IPS DF 6.9 (cell line): ENCODE data around the gene PASK.

Experiments used
- DNase-seq: peaks from one replicate; pipeline ENCODE4 v3.0.0-alpha.2; 2013; ENCODE audit warnings: low read depth, low spot score
- H3K27ac ChIP-seq: one replicate; pipeline ENCODE4 v1.5.1; 2013; ENCODE audit warnings: low read length, control low read depth
- H3K27me3 ChIP-seq: 2 replicates; pipeline ENCODE4 v1.6.1; 2013; ENCODE audit warnings: mild to moderate bottlenecking, low read length; ENCODE audit not compliant: control insufficient read depth, insufficient read depth
- H3K36me3 ChIP-seq: 2 replicates; pipeline ENCODE4 v1.6.1; 2013; ENCODE audit warnings: low read length; ENCODE audit not compliant: control insufficient read depth, insufficient read depth
- H3K4me1 ChIP-seq: 2 replicates; pipeline ENCODE4 v1.6.1; 2013; ENCODE audit warnings: low read length; ENCODE audit not compliant: control insufficient read depth, insufficient read depth
- H3K4me3 ChIP-seq: 2 replicates; pipeline ENCODE4 v1.5.1; 2013; ENCODE audit warnings: mild to moderate bottlenecking, low read length
- H3K9me3 ChIP-seq: 2 replicates; pipeline ENCODE4 v1.6.1; 2013; ENCODE audit warnings: low read length, inconsistent platforms; ENCODE audit not compliant: control insufficient read depth, insufficient read depth
- WGBS: extraction: QIAGEN DNeasy Blood & Tissue Kit; methylation state at CpG from one replicate; pipeline ENCODE4 v1.1.7; 2013; ENCODE audit warnings: mixed read lengths, missing lambda C conversion rate; ENCODE audit not compliant: insufficient read length, insufficient coverage; 5-methylcytosine and 5-hydroxymethylcytosine counted together

The PASK gene

DNA sequence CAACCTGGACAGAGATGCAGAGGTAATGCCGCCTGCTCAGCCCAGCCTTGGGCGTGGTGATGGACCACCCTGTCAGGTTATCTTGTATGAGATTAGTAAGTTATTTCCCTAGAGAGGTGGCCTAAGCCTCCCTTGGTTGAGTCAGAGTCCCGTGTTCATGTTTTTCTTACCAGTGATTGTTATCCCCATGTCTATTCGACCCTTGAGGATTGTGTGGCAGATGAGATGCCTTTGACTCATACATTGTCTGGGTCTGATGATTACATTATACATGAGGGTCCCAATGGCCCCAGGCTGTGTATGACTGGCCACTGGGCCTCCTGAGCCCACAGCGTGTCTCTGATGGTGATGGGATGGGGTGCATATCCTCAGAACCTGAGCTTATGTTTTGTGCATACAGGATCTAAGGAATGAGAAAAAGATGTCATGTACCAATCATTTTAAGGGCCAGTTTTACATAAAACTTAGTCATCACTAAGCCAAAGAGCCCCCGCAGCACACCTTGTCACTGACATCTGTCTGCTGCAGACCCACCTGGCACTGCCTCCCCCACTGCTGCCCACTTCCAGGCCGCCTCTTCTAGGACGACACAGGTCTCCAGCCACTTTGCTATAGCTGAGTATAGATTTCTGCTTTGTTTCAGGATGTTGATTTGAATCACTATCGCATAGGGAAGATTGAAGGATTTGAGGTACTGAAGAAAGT lies 8.7 kb upstream of the PASK start:
- no peaks in the 10 kb centered on the region for H3K9me3 ChIP-seq
- no peak overlapping the region for H3K4me3 ChIP-seq
- WGBS = no CpG with 5 or more reads among the region's 9 CpGs
- no peaks in the 10 kb centered on the region for H3K27me3 ChIP-seq
- H3K4me1 ChIP-seq = no peaks in the 10 kb centered on the region
- no peak for DNase-seq
- H3K27ac ChIP-seq = no peak overlapping the region
- no peaks in the 10 kb centered on the region for H3K36me3 ChIP-seq

GRCh38 chr2:241156971-241157441 lies 7.7 kb upstream of the PASK start:
- H3K36me3 ChIP-seq = no peaks in the 10 kb centered on the region
- no peak overlapping the region for H3K27ac ChIP-seq
- DNase-seq = no peak
- H3K4me1 ChIP-seq = no peaks in the 10 kb centered on the region
- no peak overlapping the region for H3K4me3 ChIP-seq
- WGBS = no CpG with 5 or more reads among the region's 5 CpGs
- no peaks in the 10 kb centered on the region for H3K9me3 ChIP-seq
- no peaks in the 10 kb centered on the region for H3K27me3 ChIP-seq

DNA sequence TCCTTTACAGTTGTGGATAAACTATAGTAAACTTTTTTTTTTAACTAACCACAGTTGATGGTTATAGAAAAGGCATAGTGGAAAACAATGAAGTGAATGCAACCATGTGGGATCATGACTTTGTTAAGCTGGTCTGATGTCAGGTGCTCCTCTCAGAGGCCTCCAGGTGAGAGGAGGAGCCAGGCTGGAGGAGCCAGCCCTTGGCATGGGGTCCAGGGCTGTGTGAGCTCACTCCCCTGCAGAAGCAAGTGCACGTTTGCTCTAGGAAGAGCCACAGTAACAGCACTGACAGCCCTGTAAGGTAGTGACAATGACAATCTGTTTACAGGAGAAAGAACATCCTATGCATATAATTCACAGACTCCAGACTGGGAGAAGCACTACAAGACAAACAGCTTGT lies 6.7 kb upstream of the PASK start:
- Histone ChIP-seq H3K4me3 (no peak overlapping the region), H3K27me3 (no peaks in the 10 kb centered on the region), H3K27ac (no peak overlapping the region), H3K36me3 (no peaks in the 10 kb centered on the region), H3K9me3 (no peaks in the 10 kb centered on the region), H3K4me1 (0 out of 2 replicates have a peak, but pooled peaks cover 3% of the 10 kb centered on the region)
- no peak for DNase-seq
- no CpG with 5 or more reads among the region's 1 CpG for WGBS

GRCh38 chr2:241154915-241155314 lies 5.6 kb upstream of the PASK start:
- Histone ChIP-seq H3K9me3 (no peaks in the 10 kb centered on the region), H3K27me3 (no peaks in the 10 kb centered on the region), H3K36me3 (no peaks in the 10 kb centered on the region), H3K4me1 (0 out of 2 replicates have a peak, but pooled peaks cover 3% of the 10 kb centered on the region), H3K27ac (no peak overlapping the region), H3K4me3 (no peak overlapping the region)
- DNase-seq = no peak
- WGBS = no CpG with 5 or more reads among the region's 4 CpGs

DNA sequence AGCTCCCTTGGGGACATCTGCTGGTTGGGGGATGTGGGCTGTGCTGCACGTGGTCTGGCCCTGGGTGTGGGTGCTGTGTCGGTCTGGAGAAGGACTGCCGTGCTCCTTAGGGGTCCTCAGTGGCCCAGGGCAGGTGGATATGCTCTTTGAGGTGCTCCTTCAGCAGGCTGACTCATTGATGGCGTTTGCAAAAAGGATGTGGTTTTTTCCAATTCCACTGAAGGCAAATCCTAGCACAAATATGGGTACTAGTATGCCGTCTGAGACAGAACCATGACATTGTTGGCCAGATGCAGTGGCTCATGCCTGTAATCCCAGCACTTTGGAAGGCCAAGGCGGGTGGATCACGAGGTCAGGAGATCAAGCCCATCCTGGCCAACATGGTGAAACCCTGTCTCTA lies 4.3 kb upstream of the PASK start:
- Histone ChIP-seq H3K27ac (no peak overlapping the region), H3K27me3 (no peaks in the 10 kb centered on the region), H3K4me1 (0 out of 2 replicates have a peak, but pooled peaks cover 3% of the 10 kb centered on the region), H3K9me3 (no peaks in the 10 kb centered on the region), H3K4me3 (no peak overlapping the region), H3K36me3 (no peaks in the 10 kb centered on the region)
- no peak for DNase-seq
- no CpG with 5 or more reads among the region's 7 CpGs for WGBS

DNA sequence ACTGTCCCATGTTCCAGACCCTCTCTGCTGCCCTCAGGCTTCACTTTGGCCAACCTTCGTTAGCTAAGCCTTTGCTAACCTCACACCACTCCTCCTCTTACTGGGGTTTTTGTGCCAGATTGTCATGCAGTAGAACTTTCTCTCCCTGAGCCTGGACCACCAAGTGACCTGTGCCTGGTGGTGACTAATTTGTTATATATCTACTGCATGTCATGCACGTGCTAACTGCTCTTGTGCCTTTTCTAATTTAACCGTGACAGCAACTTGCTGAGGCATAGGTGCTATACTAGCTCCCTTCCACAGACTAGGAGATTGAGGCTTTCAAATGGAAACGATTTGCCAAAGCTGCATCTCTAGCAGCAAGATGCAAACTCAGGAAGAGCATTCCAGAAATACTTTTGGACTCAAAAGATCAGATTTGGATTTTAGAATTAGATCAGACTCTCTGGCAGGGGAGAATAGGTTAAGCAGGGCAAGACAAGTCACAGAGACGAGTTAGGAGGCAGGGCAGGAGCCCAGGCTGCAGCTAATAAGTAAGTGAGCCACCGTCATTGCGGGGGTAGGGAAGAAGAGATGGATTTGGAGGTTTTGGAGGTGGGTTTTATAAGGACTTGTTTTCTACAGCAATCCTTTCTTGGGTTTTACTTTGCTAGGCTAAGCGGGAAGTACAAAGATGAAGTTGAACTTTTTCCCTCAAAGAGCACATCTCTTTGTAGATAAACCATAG lies 2.8 kb upstream of the PASK start:
- Histone ChIP-seq H3K9me3 (no peaks in the 10 kb centered on the region), H3K27ac (no peak overlapping the region), H3K27me3 (no peaks in the 10 kb centered on the region), H3K4me3 (no peak overlapping the region), H3K4me1 (peaks cover 6% of the 10 kb centered on the region; the same call in 1 of the 2 replicates), H3K36me3 (no peaks in the 10 kb centered on the region)
- no CpG with 5 or more reads among the region's 8 CpGs for WGBS
- no peak for DNase-seq

DNA sequence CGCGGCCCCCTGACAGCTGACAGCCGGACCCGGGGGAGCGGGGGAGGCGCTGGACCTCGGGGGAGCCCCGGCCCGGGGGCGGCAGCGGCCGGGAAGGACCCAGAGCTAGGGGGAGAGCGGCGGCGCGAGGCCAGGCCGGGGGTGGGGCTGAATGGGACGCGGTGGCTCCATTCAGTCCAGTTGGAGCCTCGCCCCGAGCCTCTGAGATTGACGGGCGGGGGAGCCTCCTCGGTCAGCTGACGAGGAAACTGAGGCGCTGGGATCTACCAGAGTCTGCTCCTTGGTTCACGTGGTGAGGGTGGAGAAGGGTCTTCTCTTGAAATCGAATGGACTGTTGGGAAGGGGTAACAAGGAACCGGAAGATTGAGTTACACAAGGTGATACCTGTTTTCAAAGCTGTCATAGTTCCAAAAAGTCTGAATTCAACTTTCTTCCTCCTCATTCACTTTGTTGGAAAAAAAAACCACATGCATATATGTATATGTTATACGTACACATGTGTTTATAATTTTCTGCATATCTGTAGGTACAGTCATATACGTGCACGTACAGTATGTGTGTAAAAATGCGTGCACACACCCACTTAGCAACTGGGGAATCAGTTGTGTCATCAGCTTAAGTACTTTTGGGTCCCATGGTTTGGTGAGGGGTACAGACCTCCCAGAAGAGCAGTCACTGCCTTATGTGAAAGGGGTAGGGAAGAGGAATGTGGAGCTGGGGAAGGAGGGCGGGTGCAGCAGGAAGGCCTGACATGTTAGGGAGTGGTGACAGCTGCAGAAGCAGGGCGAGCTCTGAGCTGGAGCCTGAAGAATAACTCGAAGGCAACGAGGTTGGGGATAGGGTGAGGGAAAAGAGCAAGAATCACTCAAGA lies 1.6 kb upstream of the PASK start:
- Histone ChIP-seq H3K27ac (no peak overlapping the region), H3K9me3 (no peaks in the 10 kb centered on the region), H3K36me3 (no peaks in the 10 kb centered on the region), H3K27me3 (no peaks in the 10 kb centered on the region), H3K4me1 (peaks cover 6% of the 10 kb centered on the region; the same call in 1 of the 2 replicates), H3K4me3 (peak overlapping the region; percentile 83)
- no peak for DNase-seq
- WGBS = no CpG with 5 or more reads among the region's 37 CpGs

DNA sequence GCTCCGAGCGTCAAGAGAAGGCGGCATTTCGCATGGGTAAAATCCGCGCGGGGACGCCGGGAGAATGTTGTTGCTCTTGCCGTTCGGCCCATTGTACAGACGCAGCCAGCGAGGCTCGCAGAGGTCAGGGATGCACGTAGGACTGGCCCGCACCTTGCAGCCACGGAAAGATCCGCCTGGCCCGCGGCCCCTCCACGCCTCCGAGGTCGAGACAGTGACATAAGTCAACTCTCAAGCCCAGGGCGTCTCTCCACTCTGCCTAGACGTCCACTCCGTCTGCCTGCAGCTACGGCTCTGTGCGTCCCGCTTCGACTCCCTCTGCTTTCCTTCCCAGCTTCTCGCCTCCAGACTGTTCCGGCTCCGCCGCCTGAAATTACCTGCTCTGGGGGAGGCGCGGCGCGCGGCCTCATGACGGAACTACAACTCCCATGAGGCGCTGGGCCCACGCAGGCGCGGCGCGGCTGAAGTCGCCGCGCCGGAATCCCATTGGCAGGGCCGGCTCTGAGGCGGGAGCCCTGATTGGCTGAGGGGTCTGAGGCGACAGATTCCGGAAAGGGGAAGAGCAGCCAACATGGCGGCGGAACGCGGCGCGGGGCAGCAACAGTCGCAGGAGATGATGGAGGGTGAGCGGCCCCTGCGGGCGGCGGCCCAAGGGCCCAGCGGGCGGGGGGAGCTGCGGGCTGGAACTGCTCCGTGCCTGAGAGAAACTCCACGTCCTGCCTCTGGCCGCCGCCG lies 820 bp upstream of the PASK start, which contains the start of gene PPP1R7:
Gene PPP1R7 (plus strand): TSS at position 543 of the 735 bp plus-strand sequence. CDS start 29 bp downstream, at position 572.
- peak; percentile 82 for DNase-seq
- Histone ChIP-seq H3K4me1 (peaks cover 6% of the 10 kb centered on the region; the same call in 1 of the 2 replicates), H3K27me3 (no peaks in the 10 kb centered on the region), H3K9me3 (no peaks in the 10 kb centered on the region), H3K27ac (no peak within 1 kb of the TSS), H3K36me3 (no peaks in the 10 kb centered on the region), H3K4me3 (peak within 1 kb of the TSS; percentile 83)
- WGBS = no CpG with 5 or more reads among the region's 73 CpGs

- no CpG with 5 or more reads among the region's 23 CpGs for WGBS
- H3K27me3 ChIP-seq = no peaks in the 10 kb centered on the region
- no peak for DNase-seq
- peaks cover 6% of the 10 kb centered on the region; the same call in 1 of the 2 replicates for H3K4me1 ChIP-seq
- peak overlapping the region; percentile 63 for H3K4me3 ChIP-seq
- H3K27ac ChIP-seq = no peak overlapping the region
- H3K9me3 ChIP-seq = no peaks in the 10 kb centered on the region
- H3K36me3 ChIP-seq = no peaks in the 10 kb centered on the region
Observed at GRCh38 chr2:241149675-241149924, 328 bp upstream of the PASK start.

- peak overlapping the region; percentile 63; the same call in 1 of the 2 replicates for H3K4me3 ChIP-seq
- H3K4me1 ChIP-seq = peaks cover 6% of the 10 kb centered on the region; the same call in 1 of the 2 replicates
- H3K27me3 ChIP-seq = no peaks in the 10 kb centered on the region
- no peak overlapping the region for H3K27ac ChIP-seq
- H3K9me3 ChIP-seq = no peaks in the 10 kb centered on the region
- no peak for DNase-seq
- WGBS = no CpG with 5 or more reads among the region's 4 CpGs
- no peaks in the 10 kb centered on the region for H3K36me3 ChIP-seq
Observed at GRCh38 chr2:241148239-241148638, 1.0 kb downstream of the PASK start.
